Right atrium auricular region (tissue), 2 donors: ENCODE measurements around the gene STX10. TPM values are rescaled to one million over a fixed set of nuclear protein-coding genes. Genes with fewer than 3 reads are reported as not detected.

Experiments
- DNase-seq: peaks from one replicate; pipeline ENCODE4 v3.0.0-alpha.2; 2019; ENCODE audit warnings: low spot score
- H3K27ac ChIP-seq, 2 donors: fragments of 200-600 bp; sonication (generic); 1 replicate in 1 of 2; 2 replicates in 1 of 2; pipeline ENCODE4 v1.5.1; 2016 to 2019
- H3K27me3 ChIP-seq, 2 donors: fragments of 200-600 bp; sonication (generic); one replicate each; pipeline versions ENCODE4 v1.5.1 to v1.6.0; 2017 to 2019
- H3K36me3 ChIP-seq: fragments of 200-600 bp; sonication (generic); one replicate; pipeline ENCODE4 v1.5.1; 2016
- H3K4me1 ChIP-seq, 2 donors: fragments of 200-600 bp; sonication (generic); one replicate each; pipeline versions ENCODE4 v1.5.1 to v1.6.0; 2017 to 2019
- H3K4me3 ChIP-seq, 2 donors: fragments of 200-600 bp; sonication (generic); 1 replicate in 1 of 2; 2 replicates in 1 of 2; pipeline ENCODE4 v1.5.1; 2017 to 2019; ENCODE audit warnings: mild to moderate bottlenecking in 1 of 2, moderate library complexity in 1 of 2
- H3K9me3 ChIP-seq, 2 donors: fragments of 200-600 bp; sonication (generic); one replicate each; pipeline ENCODE4 v1.5.1; 2019
- CTCF ChIP-seq, 2 donors: fragments of 200-600 bp; sonication (generic); IDR thresholded peaks; one replicate each; pipeline ENCODE4 v1.5.1; 2019; ENCODE audit warnings: antibody characterized with exemption in 2 of 2
- total RNA-seq, 2 donors: library from RNA; depleted of rRNA; stranded (reverse); fragments of >200 nt; gene quantifications; one replicate each; pipeline ENCODE4 v1.1.0, GENCODE V29; 2016

The STX10 gene
- total RNA-seq, 2 donors from 2014 or later = 33.1 to 39.2 TPM

- peaks cover 0 to 9% of the 10 kb centered on the region in 2 donors for H3K4me1 ChIP-seq
- no peak for TF ChIP-seq CTCF (IDR thresholded peaks at IDR 0.05)
- no peak for DNase-seq
- no peaks in the 10 kb centered on the region for H3K9me3 ChIP-seq
- no peaks in the 10 kb centered on the region for H3K36me3 ChIP-seq
- no peak overlapping the region for H3K4me3 ChIP-seq
- H3K27me3 ChIP-seq = no peaks in the 10 kb centered on the region
- H3K27ac ChIP-seq = no peak overlapping the region
Measured at GRCh38 chr19:13129384-13129783, 20.8 kb downstream of the STX10 start.

- no peaks in the 10 kb centered on the region for H3K36me3 ChIP-seq
- TF ChIP-seq CTCF (IDR thresholded peaks at IDR 0.05) = no peak
- H3K4me1 ChIP-seq = peaks cover 0 to 1% of the 10 kb centered on the region in 2 donors
- H3K27me3 ChIP-seq = no peaks in the 10 kb centered on the region
- no peak overlapping the region for H3K4me3 ChIP-seq
- DNase-seq = no peak
- peak overlapping the region in 1 of 2 donors; percentile 16 for H3K27ac ChIP-seq
- no peaks in the 10 kb centered on the region for H3K9me3 ChIP-seq
Measured at GRCh38 chr19:13128583-13128982, 21.6 kb downstream of the STX10 start.

- no peak for TF ChIP-seq CTCF (IDR thresholded peaks at IDR 0.05)
- no peak overlapping the region for H3K27ac ChIP-seq
- no peaks in the 10 kb centered on the region for H3K36me3 ChIP-seq
- no peak overlapping the region for H3K4me3 ChIP-seq
- H3K27me3 ChIP-seq = no peaks in the 10 kb centered on the region
- H3K9me3 ChIP-seq = no peaks in the 10 kb centered on the region
- H3K4me1 ChIP-seq = no peaks in the 10 kb centered on the region
- no peak for DNase-seq
Measured at GRCh38 chr19:13127811-13128575, 22.2 kb downstream of the STX10 start.

GRCh38 chr19:13127051-13127450, 23.1 kb downstream of the STX10 start:
- no peaks in the 10 kb centered on the region for H3K9me3 ChIP-seq
- H3K27me3 ChIP-seq = no peaks in the 10 kb centered on the region
- H3K4me3 ChIP-seq = no peak overlapping the region
- no peaks in the 10 kb centered on the region for H3K36me3 ChIP-seq
- H3K27ac ChIP-seq = no peak overlapping the region
- TF ChIP-seq CTCF (IDR thresholded peaks at IDR 0.05) = no peak
- no peak for DNase-seq
- H3K4me1 ChIP-seq = no peaks in the 10 kb centered on the region

- Histone ChIP-seq H3K4me3 (no peak overlapping the region), H3K27ac (no peak overlapping the region), H3K36me3 (no peaks in the 10 kb centered on the region), H3K27me3 (no peaks in the 10 kb centered on the region), H3K4me1 (peaks cover 0 to 25% of the 10 kb centered on the region in 2 donors), H3K9me3 (no peaks in the 10 kb centered on the region)
- no peak for TF ChIP-seq CTCF (IDR thresholded peaks at IDR 0.05)
- DNase-seq = no peak
Measured at GRCh38 chr19:13122980-13123957, 26.9 kb downstream of the STX10 start.
